Brain microvascular endothelial cell (primary cell): ENCODE data around the gene DPM1.

ENCODE experiments used
- DNase-seq: peaks from one replicate; pipeline ENCODE4 v3.0.0-alpha.2; 2020
- H3K27ac ChIP-seq: fragments of 250-450 bp; sonication (Bioruptor Pico); 2 replicates; pipeline ENCODE4 v1.5.1; 2020; ENCODE audit warnings: mild to moderate bottlenecking, moderate library complexity
- H3K27me3 ChIP-seq: fragments of 250-450 bp; sonication (Bioruptor Pico); replicated peaks from 2 replicates; pipeline ENCODE4 v1.5.1; 2020; ENCODE audit warnings: mild to moderate bottlenecking
- H3K36me3 ChIP-seq: fragments of 250-450 bp; sonication (Bioruptor Pico); replicated peaks from 2 replicates; pipeline ENCODE4 v1.5.1; 2020; ENCODE audit warnings: mild to moderate bottlenecking
- H3K4me3 ChIP-seq: 2 replicates; pipeline ENCODE4 v1.5.1; 2011; ENCODE audit warnings: low read depth, mild to moderate bottlenecking, control low read depth, low read length, moderate library complexity
- in situ Hi-C: cut with HindIII; loops from 2 replicates; pipeline ENCODE4 v1.10.0; 2017; ENCODE audit warnings: low sequenced_read_pairs, low pct_ligation_motif_present
- TF ChIP-seq, protein P1 (sequence below): IDR thresholded peaks from 2 replicates; pipeline ENCODE4 v1.5.1; 2011; ENCODE audit warnings: low read depth, mild to moderate bottlenecking, moderate library complexity, low read length, control low read depth, inconsistent platforms; ENCODE audit errors: missing control alignments

The DPM1 gene

GRCh38 chr20:50932016-50932485, 26.3 kb downstream of the DPM1 start:
- TF ChIP-seq, protein P1, sequence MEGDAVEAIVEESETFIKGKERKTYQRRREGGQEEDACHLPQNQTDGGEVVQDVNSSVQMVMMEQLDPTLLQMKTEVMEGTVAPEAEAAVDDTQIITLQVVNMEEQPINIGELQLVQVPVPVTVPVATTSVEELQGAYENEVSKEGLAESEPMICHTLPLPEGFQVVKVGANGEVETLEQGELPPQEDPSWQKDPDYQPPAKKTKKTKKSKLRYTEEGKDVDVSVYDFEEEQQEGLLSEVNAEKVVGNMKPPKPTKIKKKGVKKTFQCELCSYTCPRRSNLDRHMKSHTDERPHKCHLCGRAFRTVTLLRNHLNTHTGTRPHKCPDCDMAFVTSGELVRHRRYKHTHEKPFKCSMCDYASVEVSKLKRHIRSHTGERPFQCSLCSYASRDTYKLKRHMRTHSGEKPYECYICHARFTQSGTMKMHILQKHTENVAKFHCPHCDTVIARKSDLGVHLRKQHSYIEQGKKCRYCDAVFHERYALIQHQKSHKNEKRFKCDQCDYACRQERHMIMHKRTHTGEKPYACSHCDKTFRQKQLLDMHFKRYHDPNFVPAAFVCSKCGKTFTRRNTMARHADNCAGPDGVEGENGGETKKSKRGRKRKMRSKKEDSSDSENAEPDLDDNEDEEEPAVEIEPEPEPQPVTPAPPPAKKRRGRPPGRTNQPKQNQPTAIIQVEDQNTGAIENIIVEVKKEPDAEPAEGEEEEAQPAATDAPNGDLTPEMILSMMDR = no peak
- DNase-seq = no peak
- H3K4me3 ChIP-seq = peak overlapping the region; percentile 67
- in situ Hi-C loops = no loop called here
- no peaks in the 10 kb centered on the region for H3K27me3 ChIP-seq
- peaks cover 27% of the 10 kb centered on the region for H3K36me3 ChIP-seq
- peak overlapping the region; percentile 94 for H3K27ac ChIP-seq

GRCh38 chr20:50931306-50932015, 26.9 kb downstream of the DPM1 start, which contains the start of gene ADNP:
Gene ADNP (minus strand): TSS chr20:50931437. CDS start chr20:50903996, 27,441 bp downstream.
- peak; percentile 86 for DNase-seq
- in situ Hi-C loops = no loop called here
- peak within 1 kb of the TSS; percentile 85 for H3K4me3 ChIP-seq
- TF ChIP-seq, protein P1 = peak; percentile 71
- H3K27me3 ChIP-seq = no peaks in the 10 kb centered on the region
- H3K36me3 ChIP-seq = peaks cover 27% of the 10 kb centered on the region
- H3K27ac ChIP-seq = peak within 1 kb of the TSS; percentile 94

DNA sequence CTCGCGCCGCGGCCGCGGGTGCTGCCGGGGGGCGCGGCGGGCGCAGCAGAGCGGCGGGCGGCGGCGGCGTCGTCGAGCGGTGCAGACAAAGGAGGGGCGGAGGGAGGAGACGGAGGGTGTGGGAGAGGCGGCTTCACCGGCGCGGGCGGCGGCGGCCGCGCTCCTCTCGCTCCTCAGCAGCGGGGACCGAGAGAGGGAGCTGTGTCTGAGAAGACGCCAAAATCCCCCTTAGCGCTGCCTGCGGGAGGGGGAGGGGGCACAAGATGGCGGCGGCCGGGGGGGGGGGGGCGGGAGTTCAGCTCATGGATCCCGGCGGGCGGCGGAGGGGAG, 27.4 kb downstream of the DPM1 start:
- TF ChIP-seq, protein P1 = peak; percentile 4
- peak overlapping the region; percentile 67 for H3K4me3 ChIP-seq
- in situ Hi-C loops = no loop called here
- no peaks in the 10 kb centered on the region for H3K27me3 ChIP-seq
- DNase-seq = no peak
- peak overlapping the region; percentile 94 for H3K27ac ChIP-seq
- peaks cover 25% of the 10 kb centered on the region for H3K36me3 ChIP-seq

GRCh38 chr20:50930139-50930975, 28.0 kb downstream of the DPM1 start:
- no peak for DNase-seq
- no peaks in the 10 kb centered on the region for H3K27me3 ChIP-seq
- H3K36me3 ChIP-seq = peaks cover 19% of the 10 kb centered on the region
- in situ Hi-C loops = no loop called here
- H3K27ac ChIP-seq = peak overlapping the region; percentile 94
- peak overlapping the region; percentile 85 for H3K4me3 ChIP-seq
- TF ChIP-seq, protein P1 = no peak

- TF ChIP-seq, protein P1 = peak; percentile 99
- peak overlapping the region; percentile 85 for H3K4me3 ChIP-seq
- in situ Hi-C loops = no loop called here
Measured at GRCh38 chr20:50929299-50930138, 28.8 kb downstream of the DPM1 start.

More at GRCh38 chr20:50929299-50930138, 28.8 kb downstream of the DPM1 start:
- Histone ChIP-seq H3K27me3 (no peaks in the 10 kb centered on the region), H3K36me3 (peaks cover 14% of the 10 kb centered on the region), H3K27ac (peak overlapping the region; percentile 43)
- peak; percentile 96 for DNase-seq
